Body of pancreas (tissue), 4 donors: ENCODE data around the gene LRRFIP2.

Experiments used
- POLR2A ChIP-seq, 3 donors: fragments of 450-650 bp; IDR thresholded peaks; one replicate each; pipeline ENCODE4 v1.6.1; 2016; ENCODE audit warnings: antibody characterized with exemption in 3 of 3, mild to moderate bottlenecking in 2 of 3
- TF ChIP-seq, protein P1 (sequence below), 7 experiments: fragments of 450-650 bp in 4 of 7; fragments of 200-600 bp in 3 of 7; sonication (generic) in 3 of 7; IDR thresholded peaks; one replicate each; pipeline ENCODE4 v1.5.1; 2016 to 2019; ENCODE audit warnings: antibody characterized with exemption in 7 of 7

DNA sequence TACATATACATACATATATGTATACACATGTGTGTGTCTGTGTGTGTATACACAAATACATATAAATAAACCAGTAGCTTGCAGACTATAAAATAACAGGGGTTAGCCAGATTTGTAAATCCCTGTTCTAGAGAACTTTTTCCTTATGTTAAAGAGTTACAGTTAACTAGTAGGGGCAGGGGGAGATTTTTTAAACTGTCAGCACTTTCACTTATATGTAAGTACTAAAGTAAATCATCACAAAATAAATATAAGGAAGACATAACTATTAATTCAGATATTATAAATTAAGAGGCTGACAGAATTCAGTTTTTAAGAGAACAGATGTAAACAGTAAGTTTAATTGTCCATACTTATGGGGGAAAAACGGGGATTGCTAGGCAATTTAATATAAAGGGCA lies 74.0 kb downstream of the LRRFIP2 start:
- no peak for TF ChIP-seq POLR2A (IDR thresholded peaks at IDR 0.05)
- TF ChIP-seq, protein P1, sequence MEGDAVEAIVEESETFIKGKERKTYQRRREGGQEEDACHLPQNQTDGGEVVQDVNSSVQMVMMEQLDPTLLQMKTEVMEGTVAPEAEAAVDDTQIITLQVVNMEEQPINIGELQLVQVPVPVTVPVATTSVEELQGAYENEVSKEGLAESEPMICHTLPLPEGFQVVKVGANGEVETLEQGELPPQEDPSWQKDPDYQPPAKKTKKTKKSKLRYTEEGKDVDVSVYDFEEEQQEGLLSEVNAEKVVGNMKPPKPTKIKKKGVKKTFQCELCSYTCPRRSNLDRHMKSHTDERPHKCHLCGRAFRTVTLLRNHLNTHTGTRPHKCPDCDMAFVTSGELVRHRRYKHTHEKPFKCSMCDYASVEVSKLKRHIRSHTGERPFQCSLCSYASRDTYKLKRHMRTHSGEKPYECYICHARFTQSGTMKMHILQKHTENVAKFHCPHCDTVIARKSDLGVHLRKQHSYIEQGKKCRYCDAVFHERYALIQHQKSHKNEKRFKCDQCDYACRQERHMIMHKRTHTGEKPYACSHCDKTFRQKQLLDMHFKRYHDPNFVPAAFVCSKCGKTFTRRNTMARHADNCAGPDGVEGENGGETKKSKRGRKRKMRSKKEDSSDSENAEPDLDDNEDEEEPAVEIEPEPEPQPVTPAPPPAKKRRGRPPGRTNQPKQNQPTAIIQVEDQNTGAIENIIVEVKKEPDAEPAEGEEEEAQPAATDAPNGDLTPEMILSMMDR (IDR thresholded peaks at IDR 0.05) = no peak
